Body of pancreas (tissue), 4 donors: ENCODE measurements around the gene NKAIN2. TPM values are rescaled to one million over a fixed set of nuclear protein-coding genes. Genes with fewer than 3 reads are reported as not detected.

Source experiments
- ATAC-seq: fragments of 150-250 bp; one replicate; pipeline ENCODE4 v1.9.1; 2016
- DNase-seq, 4 donors: peaks; one replicate each; pipeline ENCODE4 v3.0.0-alpha.2; 2019
- H3K27ac ChIP-seq, 4 donors: fragments of 200-600 bp; sonication (generic); 1 replicate in 3 of 4; 2 replicates in 1 of 4; pipeline versions ENCODE4 v1.5.1 to v1.6.1; 2016 to 2019; ENCODE audit warnings: mild to moderate bottlenecking in 1 of 4, mixed read lengths in 1 of 4, moderate library complexity in 1 of 4
- H3K27me3 ChIP-seq, 2 donors: fragments of 200-600 bp; sonication (generic); one replicate each; pipeline ENCODE4 v1.6.0; 2016; ENCODE audit warnings: mild to moderate bottlenecking in 1 of 2
- H3K36me3 ChIP-seq, 2 donors: fragments of 200-600 bp; sonication (generic); replicated peaks in 1 of 2; 2 replicates each; pipeline ENCODE4 v1.5.1; 2016; ENCODE audit warnings: low read depth in 2 of 2; ENCODE audit not compliant: insufficient read depth in 1 of 2
- H3K4me1 ChIP-seq: fragments of 200-600 bp; sonication (generic); one replicate; pipeline ENCODE4 v1.6.0; 2016
- H3K4me3 ChIP-seq, 2 donors: fragments of 200-600 bp; sonication (generic); 1 replicate in 1 of 2; 2 replicates in 1 of 2; pipeline ENCODE4 v1.5.1; 2016 to 2019
- H3K9me3 ChIP-seq, 3 donors: fragments of 200-600 bp; sonication (generic); 1 replicate in 2 of 3; 2 replicates in 1 of 3; pipeline ENCODE4 v1.5.1; 2016
- CTCF ChIP-seq, 7 experiments: fragments of 450-650 bp in 4 of 7; fragments of 200-600 bp in 3 of 7; sonication (generic) in 3 of 7; IDR thresholded peaks; one replicate each; pipeline ENCODE4 v1.5.1; 2016 to 2019; ENCODE audit warnings: antibody characterized with exemption in 7 of 7
- POLR2A ChIP-seq, 3 donors: fragments of 450-650 bp; IDR thresholded peaks; one replicate each; pipeline ENCODE4 v1.6.1; 2016; ENCODE audit warnings: antibody characterized with exemption in 3 of 3, mild to moderate bottlenecking in 2 of 3
- WGBS, 2 donors: methylation state at CpG; one replicate each; pipeline ENCODE4 v1.1.5; 2017; 5-methylcytosine and 5-hydroxymethylcytosine counted together
- intact Hi-C: fragments of 100-400 bp; cut with DNase I; formaldehyde crosslinking; loops from one replicate; pipeline ENCODE4 v1.15.1; 2023
- total RNA-seq, 2 donors: library from RNA; depleted of rRNA; stranded (reverse); fragments of >200 nt; gene quantifications; one replicate each; pipeline ENCODE4 v1.1.0, GENCODE V29; 2016

Gene NKAIN2
- total RNA-seq, 2 donors from 2014 or later: not detected

- TF ChIP-seq CTCF (IDR thresholded peaks at IDR 0.05) (no peak), POLR2A (IDR thresholded peaks at IDR 0.05) (no peak)
- DNase-seq: no peak
- 55 to 67% methylated on average over 6 of the region's 6 CpGs for WGBS, 2 donors
- intact Hi-C loops: no loop called here
- Histone ChIP-seq H3K9me3 (no peaks in the 10 kb centered on the region), H3K4me3 (no peak overlapping the region), H3K27ac (no peak overlapping the region), H3K27me3 (no peaks in the 10 kb centered on the region), H3K36me3 (no peaks in the 10 kb centered on the region), H3K4me1 (no peaks in the 10 kb centered on the region)
- ATAC-seq: no peak
Measured at GRCh38 chr6:124066946-124067552, 263.4 kb downstream of the NKAIN2 start.

GRCh38 chr6:124069230-124069950 lies 265.7 kb downstream of the NKAIN2 start:
- 46 to 47% methylated on average over 5 of the region's 5 CpGs for WGBS, 2 donors
- ATAC-seq (no peak), DNase-seq (no peak)
- Histone ChIP-seq H3K27ac (no peak overlapping the region), H3K36me3 (no peaks in the 10 kb centered on the region), H3K4me1 (no peaks in the 10 kb centered on the region), H3K9me3 (no peaks in the 10 kb centered on the region), H3K27me3 (no peaks in the 10 kb centered on the region), H3K4me3 (no peak overlapping the region)
- intact Hi-C loops: no loop called here
- no peak for TF ChIP-seq POLR2A (IDR thresholded peaks at IDR 0.05)
- TF ChIP-seq CTCF (IDR thresholded peaks at IDR 0.05): no peak

- no peak overlapping the region for H3K27ac ChIP-seq
- H3K9me3 ChIP-seq: no peaks in the 10 kb centered on the region
- no peak for ATAC-seq
- no peak overlapping the region for H3K4me3 ChIP-seq
- intact Hi-C loops: no loop called here
- WGBS, 2 donors: 35 to 37% methylated on average over 6 of the region's 6 CpGs
- H3K27me3 ChIP-seq: no peaks in the 10 kb centered on the region
- DNase-seq: no peak
- H3K36me3 ChIP-seq: no peaks in the 10 kb centered on the region
- H3K4me1 ChIP-seq: no peaks in the 10 kb centered on the region
- TF ChIP-seq CTCF (IDR thresholded peaks at IDR 0.05): no peak
- no peak for TF ChIP-seq POLR2A (IDR thresholded peaks at IDR 0.05)
Measured at GRCh38 chr6:124073021-124073420, 269.4 kb downstream of the NKAIN2 start.

- H3K4me1 ChIP-seq: no peaks in the 10 kb centered on the region
- intact Hi-C loops: no loop called here
- no peak overlapping the region for H3K4me3 ChIP-seq
- no peak for DNase-seq
- ATAC-seq: no peak
- H3K36me3 ChIP-seq: no peaks in the 10 kb centered on the region
- H3K27ac ChIP-seq: no peak overlapping the region
- no peak for TF ChIP-seq CTCF (IDR thresholded peaks at IDR 0.05)
- no peak for TF ChIP-seq POLR2A (IDR thresholded peaks at IDR 0.05)
- 45 to 55% methylated on average over 6 of the region's 6 CpGs for WGBS, 2 donors
- no peaks in the 10 kb centered on the region for H3K27me3 ChIP-seq
- H3K9me3 ChIP-seq: no peaks in the 10 kb centered on the region
Measured at GRCh38 chr6:124073820-124074587, 270.3 kb downstream of the NKAIN2 start.
